K562 (cell line): ENCODE results near the gene STRA8. TPM values are rescaled to one million over a fixed set of nuclear protein-coding genes. Genes with fewer than 3 reads are reported as not detected.

Experiments used
- ATAC-seq: fragments of 200-7000 bp; cut with Tn5 transposase; 3 replicates; pipeline ENCODE4 v1.9.1; 2020; ENCODE audit warnings: moderate library complexity
- BruUV-seq: library from RNA; stranded (reverse); fragments of 400-500 nt; replicated peaks from 2 replicates; lab custom pipeline; 2021; lab: Mats Ljungman, UMichigan
- CTCF ChIA-PET: fragments of 300-600 bp; formaldehyde crosslinking; extraction: SDS; loops from one replicate; lab custom pipeline; 2021; ENCODE audit warnings: low intra/inter-chr PET ratio; lab: Yijun Ruan, JAX
- POLR2A ChIA-PET: fragments of 300-600, 350-650 bp; sonication (Branson Sonifier 250); formaldehyde crosslinking; extraction: SDS; loops from one replicate; lab custom pipeline; 2021; ENCODE audit warnings: antibody characterized with exemption, inconsistent platforms; lab: Yijun Ruan, JAX
- DNase-seq, 4 experiments: peaks; one replicate each; pipeline versions ENCODE4 v3.0.0 to v3.0.0-alpha.2; 2011 to 2018; ENCODE audit warnings: low spot score in 3 of 4, mixed read lengths in 3 of 4; ENCODE audit errors: extremely low read depth in 1 of 4
- FAIRE-seq: peaks from 2 replicates; lab custom pipeline; 2011; peaks lifted over from hg19 to GRCh38; lab: Jason Lieb, UNC
- H2AFZ ChIP-seq: 2 replicates; pipeline ENCODE4 v1.6.0; 2011; ENCODE audit warnings: low read depth, low read length, control low read depth, inconsistent platforms
- H3K27ac ChIP-seq: fragments of 200-600 bp; 3 replicates; pipeline ENCODE4 v1.8.0; 2011; ENCODE audit warnings: low read depth, mild to moderate bottlenecking, control low read depth, inconsistent platforms, low read length, moderate library complexity, mixed read lengths; ENCODE audit errors: extremely low read depth
- H3K27me3 ChIP-seq, 2 experiments: fragments of 300-600 bp in 1 of 2; 2 replicates in 1 of 2; 3 replicates in 1 of 2; pipeline versions ENCODE4 v1.6.0 to v1.8.0; 2011; ENCODE audit warnings: inconsistent platforms in 2 of 2, low read length in 2 of 2, mild to moderate bottlenecking in 1 of 2, mixed read lengths in 1 of 2, moderate library complexity in 1 of 2; ENCODE audit not compliant: control insufficient read depth in 2 of 2, insufficient read depth in 2 of 2
- H3K36me3 ChIP-seq: fragments of 300-600 bp; 3 replicates; pipeline ENCODE4 v1.8.0; 2011; ENCODE audit warnings: mild to moderate bottlenecking, low read length, inconsistent platforms; ENCODE audit not compliant: control insufficient read depth, insufficient read depth
- H3K4me1 ChIP-seq, 2 experiments: fragments of 200-600 bp in 1 of 2; replicated peaks in 1 of 2; 2 replicates in 1 of 2; 3 replicates in 1 of 2; pipeline versions ENCODE4 v1.5.1 to v1.8.0; 2011; ENCODE audit warnings: inconsistent platforms in 2 of 2, low read length in 2 of 2, mild to moderate bottlenecking in 1 of 2, mixed read lengths in 1 of 2, moderate library complexity in 1 of 2; ENCODE audit not compliant: control insufficient read depth in 2 of 2, insufficient read depth in 2 of 2
- H3K4me2 ChIP-seq: 2 replicates; pipeline ENCODE4 v1.6.1; 2011; ENCODE audit warnings: low read length, control low read depth, inconsistent platforms, mixed read lengths; ENCODE audit not compliant: insufficient read depth
- H3K4me3 ChIP-seq: fragments of 200-600 bp; sonication (generic), shearing (Covaris generic); 2 replicates; pipeline ENCODE4 v1.5.1; 2016; ENCODE audit warnings: control low read depth, inconsistent platforms
- H3K79me2 ChIP-seq: fragments of 200-600 bp; 3 replicates; pipeline ENCODE4 v1.8.0; 2011; ENCODE audit warnings: low read length, inconsistent platforms; ENCODE audit not compliant: control insufficient read depth, insufficient read depth
- H3K9ac ChIP-seq, 2 experiments: 2 replicates each; pipeline versions ENCODE4 v1.6.0 to v1.6.1; 2011; ENCODE audit warnings: low read depth in 2 of 2, low read length in 2 of 2, control low read depth in 1 of 2, inconsistent platforms in 1 of 2, mild to moderate bottlenecking in 1 of 2, mixed read lengths in 1 of 2; ENCODE audit not compliant: insufficient read depth in 1 of 2
- H3K9me1 ChIP-seq: one replicate; pipeline ENCODE4 v1.6.0; 2011; ENCODE audit warnings: inconsistent platforms, mild to moderate bottlenecking, low read length, moderate library complexity; ENCODE audit not compliant: control insufficient read depth, insufficient read depth
- H3K9me3 ChIP-seq: replicated peaks from 2 replicates; pipeline ENCODE4 v1.5.1; 2011; ENCODE audit warnings: low read depth, low read length, inconsistent platforms; ENCODE audit not compliant: control insufficient read depth, insufficient read depth
- H4K20me1 ChIP-seq: replicated peaks from 2 replicates; pipeline ENCODE4 v1.6.1; 2011; ENCODE audit warnings: low read length, inconsistent platforms, mixed read lengths; ENCODE audit not compliant: control insufficient read depth, insufficient read depth
- CBFA2T3 ChIP-seq: fragments of 450-650 bp; IDR thresholded peaks from 2 replicates; pipeline ENCODE4 v1.6.1; 2017
- XRCC4 ChIP-seq: IDR thresholded peaks from one replicate; pipeline ENCODE4 v1.6.1; 2011; ENCODE audit not compliant: insufficient read depth, insufficient read length; ENCODE audit errors: extremely low read depth
- YY1 ChIP-seq, 3 experiments: IDR thresholded peaks; 2 replicates each; pipeline ENCODE4 v1.6.1; 2011; ENCODE audit warnings: low read length in 2 of 3, mild to moderate bottlenecking in 2 of 3, moderate library complexity in 2 of 3, borderline replicate concordance in 1 of 3, control low read depth in 1 of 3, low read depth in 1 of 3; ENCODE audit not compliant: insufficient read depth in 3 of 3, insufficient replicate concordance in 2 of 3, control insufficient read depth in 1 of 3, insufficient read length in 1 of 3; ENCODE audit errors: extremely low read depth in 1 of 3
- ZFPM2 ChIP-seq: fragments of 250-450 bp; sonication (Bioruptor Pico); IDR thresholded peaks from 2 replicates; pipeline ENCODE4 v1.5.1; 2022; ENCODE audit warnings: mild to moderate bottlenecking
- WGBS: fragments of 100-300 bp; shearing (Covaris generic); methylation state at CpG from one replicate; pipeline ENCODE4 v1.1.6; 2016; ENCODE audit warnings: low coverage, mixed read lengths; ENCODE audit not compliant: insufficient coverage; ENCODE audit errors: missing lambda C conversion rate; 5-methylcytosine and 5-hydroxymethylcytosine counted together
- in situ Hi-C: fragments of 300-500 bp; cut with MboI; formaldehyde crosslinking; loops from 4 replicates; pipeline ENCODE4 v1.15.0; 2018; ENCODE audit warnings: inconsistent platforms, mixed read lengths
- intact Hi-C: fragments of 100-400 bp; cut with micrococcal nuclease; formaldehyde crosslinking; loops from 2 replicates; pipeline ENCODE4 v1.14.2; 2022
- polyA plus RNA-seq, 8 experiments: library from polyadenylated mRNA; depleted of rRNA in 4 of 8; stranded (reverse) in 5 of 8; unstranded in 3 of 8; fragments of >200 nt; fragmentation: Nextera tagmentation in 2 of 8; fragmentation: Illumina TruSeq in 1 of 8; extraction: Ambion mirVana in 2 of 8; extraction: Trizol in 1 of 8; gene quantifications; 2 replicates each; pipeline versions ENCODE4 v1.2.1 to v1.2.3, GENCODE V29; 2011 to 2014; ENCODE audit warnings: inconsistent platforms in 1 of 8, missing spikeins in 1 of 8
- total RNA-seq, 7 experiments: library from RNA; depleted of rRNA in 6 of 7; stranded (reverse); fragments of >200 nt in 6 of 7; fragmentation: Illumina TruSeq in 2 of 7; extraction: Trizol in 2 of 7; gene quantifications; 2 replicates each; pipeline versions ENCODE4 v1.2.1 to v1.2.3, GENCODE V29; 2011 to 2021; ENCODE audit warnings: low replicate concordance in 1 of 7
- TF ChIP-seq, protein P1 (sequence below): conservative IDR thresholded peaks from 2 replicates; pipeline ENCODE4 v1.6.1; 2011; ENCODE audit warnings: low read depth, mild to moderate bottlenecking, low read length; ENCODE audit not compliant: control insufficient read depth
- TF ChIP-seq, protein P2 (sequence below), 2 experiments: fragments of 200-800 bp in 1 of 2; sonication (Bioruptor generic) in 1 of 2; sonication (generic) in 1 of 2; formaldehyde crosslinking in 1 of 2; IDR thresholded peaks in 1 of 2; conservative IDR thresholded peaks in 1 of 2; 2 replicates each; pipeline versions ENCODE4 v1.5.0 to v1.6.1; 2016 to 2020; ENCODE audit warnings: missing compliant biosample characterization in 1 of 2, missing genetic modification characterization in 1 of 2, missing genetic modification reagents in 1 of 2

STRA8 gene
- total and polyA plus RNA-seq, 9 of the 15 experiments (the other 6 are each of a cell fraction or from before 2014, with no cell fraction given), result not detected

GRCh38 chr7:135232087-135232486, 1.6 kb upstream of the STRA8 start:
- Histone ChIP-seq H2AFZ (peak overlapping the region; percentile 57), H4K20me1 (no peaks in the 10 kb centered on the region), H3K36me3 (no peaks in the 10 kb centered on the region), H3K27ac (no peak overlapping the region), H3K9me3 (no peaks in the 10 kb centered on the region), H3K4me2 (no peak overlapping the region), H3K27me3 (no peaks in the 10 kb centered on the region)
- no peak; the same call in 2 of the 3 replicates for ATAC-seq
- POLR2A ChIA-PET, result interaction anchor here (0.6 to 1.0 kb wide), 2 partner anchors 9 to 596 kb away, joined by 3 read pairs; no protein-coding TSS in a partner anchor
- CTCF ChIA-PET, result no interaction called here
- 49% methylated on average over 6 of the region's 6 CpGs for WGBS
- no TSS peak for BruUV-seq
- DNase-seq, result peak in 1 of 4 experiments; percentile 40
- intact Hi-C loops, result no loop called here
- TF ChIP-seq, protein P1, sequence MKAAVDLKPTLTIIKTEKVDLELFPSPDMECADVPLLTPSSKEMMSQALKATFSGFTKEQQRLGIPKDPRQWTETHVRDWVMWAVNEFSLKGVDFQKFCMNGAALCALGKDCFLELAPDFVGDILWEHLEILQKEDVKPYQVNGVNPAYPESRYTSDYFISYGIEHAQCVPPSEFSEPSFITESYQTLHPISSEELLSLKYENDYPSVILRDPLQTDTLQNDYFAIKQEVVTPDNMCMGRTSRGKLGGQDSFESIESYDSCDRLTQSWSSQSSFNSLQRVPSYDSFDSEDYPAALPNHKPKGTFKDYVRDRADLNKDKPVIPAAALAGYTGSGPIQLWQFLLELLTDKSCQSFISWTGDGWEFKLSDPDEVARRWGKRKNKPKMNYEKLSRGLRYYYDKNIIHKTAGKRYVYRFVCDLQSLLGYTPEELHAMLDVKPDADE, result 0 out of 2 replicates have a peak, but pooled peaks have one; percentile 21
- TF ChIP-seq, protein P2, sequence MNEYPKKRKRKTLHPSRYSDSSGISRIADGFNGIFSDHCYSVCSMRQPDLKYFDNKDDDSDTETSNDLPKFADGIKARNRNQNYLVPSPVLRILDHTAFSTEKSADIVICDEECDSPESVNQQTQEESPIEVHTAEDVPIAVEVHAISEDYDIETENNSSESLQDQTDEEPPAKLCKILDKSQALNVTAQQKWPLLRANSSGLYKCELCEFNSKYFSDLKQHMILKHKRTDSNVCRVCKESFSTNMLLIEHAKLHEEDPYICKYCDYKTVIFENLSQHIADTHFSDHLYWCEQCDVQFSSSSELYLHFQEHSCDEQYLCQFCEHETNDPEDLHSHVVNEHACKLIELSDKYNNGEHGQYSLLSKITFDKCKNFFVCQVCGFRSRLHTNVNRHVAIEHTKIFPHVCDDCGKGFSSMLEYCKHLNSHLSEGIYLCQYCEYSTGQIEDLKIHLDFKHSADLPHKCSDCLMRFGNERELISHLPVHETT (CRISPR knock-in tag; conservative IDR thresholded peaks at IDR 0.05 in 1 of 2, IDR thresholded peaks at IDR 0.05 in 1 of 2), result 0 out of 4 replicates have a peak, but pooled peaks of 1 of the 2 experiments have one; percentile 18
- TF ChIP-seq CBFA2T3 (0 out of 2 replicates have a peak, but pooled peaks have one; percentile 2), XRCC4 (no peak), ZFPM2 (no peak), YY1 (IDR thresholded peaks at IDR 0.05; ENCODE audit: borderline replicate concordance in 1 of 3, control insufficient read depth in 1 of 3, extremely low read depth in 1 of 3, insufficient read depth in 3 of 3, insufficient read length in 1 of 3, insufficient replicate concordance in 2 of 3, low read depth in 1 of 3, low read length in 2 of 3) (no peak)
- TF ChIP-seq, all 486 proteins: peak for 3
- no peaks in the 10 kb centered on the region for H3K9me1 ChIP-seq
- peaks cover 13 to 18% of the 10 kb centered on the region in 2 experiments; a peak in 4 of 5 replicates for H3K4me1 ChIP-seq
- H3K9ac ChIP-seq, result peak overlapping the region in 1 of 2 experiments; percentile 74; a peak in 1 of 4 replicates
- in situ Hi-C loops, result no loop called here
- no peak for FAIRE-seq
- no peak overlapping the region for H3K4me3 ChIP-seq
- no peaks in the 10 kb centered on the region for H3K79me2 ChIP-seq
